ENCODE measurements around the gene CHRDL2.

The CHRDL2 gene

DNA sequence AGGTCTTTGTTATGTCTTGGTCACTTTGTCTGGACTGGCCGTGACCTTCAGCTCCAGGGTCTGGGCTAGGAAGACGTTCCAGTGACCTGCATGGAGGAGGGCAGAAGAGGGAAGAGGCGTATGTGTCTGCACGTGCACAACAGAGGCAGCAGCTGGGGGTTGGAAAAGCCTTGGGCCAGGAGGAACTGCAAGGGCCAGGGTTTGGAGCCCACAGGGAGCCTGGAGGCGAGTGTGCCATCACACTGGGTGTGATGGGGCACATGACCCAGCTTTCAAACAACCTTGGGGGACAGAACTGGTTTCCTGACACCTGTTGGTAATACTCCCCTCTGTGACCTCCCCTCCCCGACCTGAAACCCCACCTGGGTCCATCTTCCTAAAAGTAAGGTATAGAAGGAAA, 34.7 kb downstream of the CHRDL2 start:
- no peak overlapping the region for H3K4me2 ChIP-seq
- TF ChIP-seq, protein P1, sequence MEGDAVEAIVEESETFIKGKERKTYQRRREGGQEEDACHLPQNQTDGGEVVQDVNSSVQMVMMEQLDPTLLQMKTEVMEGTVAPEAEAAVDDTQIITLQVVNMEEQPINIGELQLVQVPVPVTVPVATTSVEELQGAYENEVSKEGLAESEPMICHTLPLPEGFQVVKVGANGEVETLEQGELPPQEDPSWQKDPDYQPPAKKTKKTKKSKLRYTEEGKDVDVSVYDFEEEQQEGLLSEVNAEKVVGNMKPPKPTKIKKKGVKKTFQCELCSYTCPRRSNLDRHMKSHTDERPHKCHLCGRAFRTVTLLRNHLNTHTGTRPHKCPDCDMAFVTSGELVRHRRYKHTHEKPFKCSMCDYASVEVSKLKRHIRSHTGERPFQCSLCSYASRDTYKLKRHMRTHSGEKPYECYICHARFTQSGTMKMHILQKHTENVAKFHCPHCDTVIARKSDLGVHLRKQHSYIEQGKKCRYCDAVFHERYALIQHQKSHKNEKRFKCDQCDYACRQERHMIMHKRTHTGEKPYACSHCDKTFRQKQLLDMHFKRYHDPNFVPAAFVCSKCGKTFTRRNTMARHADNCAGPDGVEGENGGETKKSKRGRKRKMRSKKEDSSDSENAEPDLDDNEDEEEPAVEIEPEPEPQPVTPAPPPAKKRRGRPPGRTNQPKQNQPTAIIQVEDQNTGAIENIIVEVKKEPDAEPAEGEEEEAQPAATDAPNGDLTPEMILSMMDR (conservative IDR thresholded peaks at IDR 0.05; ENCODE audit: low read depth, low read length): no peak
- no peak overlapping the region for H3K9ac ChIP-seq
- no peak overlapping the region for H2AFZ ChIP-seq (ENCODE audit: low read depth)
- no peak overlapping the region for H3K27ac ChIP-seq
- H3K4me3 ChIP-seq (IDR thresholded peaks at IDR 0.05; ENCODE audit: insufficient read depth, low read depth, low read length): no peak overlapping the region
- H3K79me2 ChIP-seq (ENCODE audit: insufficient read depth, low read depth): no peaks in the 10 kb centered on the region
- no peaks in the 10 kb centered on the region for H3K27me3 ChIP-seq (ENCODE audit: insufficient read depth, low read depth)
- H4K20me1 ChIP-seq (ENCODE audit: insufficient read depth): no peaks in the 10 kb centered on the region
- H3K4me1 ChIP-seq (ENCODE audit: low read depth, poor library complexity, severe bottlenecking): no peaks in the 10 kb centered on the region
- no peaks in the 10 kb centered on the region for H3K36me3 ChIP-seq (ENCODE audit: insufficient read depth)

DNA sequence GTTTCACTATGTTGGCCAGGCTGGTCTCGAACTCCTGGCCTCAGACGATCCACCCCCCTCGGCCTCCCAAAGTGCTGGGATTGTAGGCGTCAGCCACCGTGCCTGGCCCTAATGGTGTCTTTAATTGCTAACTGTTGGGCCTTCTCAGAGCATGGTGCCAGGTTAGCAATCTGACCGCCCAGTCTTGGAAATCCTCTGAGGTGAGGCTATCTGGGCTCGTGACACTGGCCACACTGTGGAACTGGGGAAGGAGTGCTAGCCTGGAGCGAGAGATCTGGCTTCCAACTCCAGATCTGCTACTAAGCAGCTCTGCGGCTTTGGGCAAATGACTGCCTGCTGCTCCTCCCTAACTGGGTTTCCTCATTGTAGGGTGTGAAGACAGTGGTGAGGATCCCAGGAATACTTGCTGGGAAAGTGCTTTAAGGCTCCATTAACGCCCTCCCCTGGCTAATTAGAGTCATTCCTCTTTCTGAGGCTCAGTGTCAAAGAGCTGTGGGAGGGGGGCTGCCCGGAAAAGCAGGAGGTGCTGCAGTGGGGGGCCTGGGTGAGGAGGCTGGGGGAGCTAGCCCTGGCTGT, 35.4 kb downstream of the CHRDL2 start:
- H3K79me2 ChIP-seq (ENCODE audit: insufficient read depth, low read depth): no peaks in the 10 kb centered on the region
- H4K20me1 ChIP-seq (ENCODE audit: insufficient read depth): no peaks in the 10 kb centered on the region
- no peak overlapping the region for H3K4me3 ChIP-seq (IDR thresholded peaks at IDR 0.05; ENCODE audit: insufficient read depth, low read depth, low read length)
- H3K36me3 ChIP-seq (ENCODE audit: insufficient read depth): no peaks in the 10 kb centered on the region
- H3K4me2 ChIP-seq: no peak overlapping the region
- no peak overlapping the region for H3K27ac ChIP-seq
- TF ChIP-seq, protein P1 (conservative IDR thresholded peaks at IDR 0.05; ENCODE audit: low read depth, low read length): no peak
- H3K9ac ChIP-seq: no peak overlapping the region
- no peaks in the 10 kb centered on the region for H3K4me1 ChIP-seq (ENCODE audit: low read depth, poor library complexity, severe bottlenecking)
- H3K27me3 ChIP-seq (ENCODE audit: insufficient read depth, low read depth): no peaks in the 10 kb centered on the region
- H2AFZ ChIP-seq (ENCODE audit: low read depth): no peak overlapping the region

DNA sequence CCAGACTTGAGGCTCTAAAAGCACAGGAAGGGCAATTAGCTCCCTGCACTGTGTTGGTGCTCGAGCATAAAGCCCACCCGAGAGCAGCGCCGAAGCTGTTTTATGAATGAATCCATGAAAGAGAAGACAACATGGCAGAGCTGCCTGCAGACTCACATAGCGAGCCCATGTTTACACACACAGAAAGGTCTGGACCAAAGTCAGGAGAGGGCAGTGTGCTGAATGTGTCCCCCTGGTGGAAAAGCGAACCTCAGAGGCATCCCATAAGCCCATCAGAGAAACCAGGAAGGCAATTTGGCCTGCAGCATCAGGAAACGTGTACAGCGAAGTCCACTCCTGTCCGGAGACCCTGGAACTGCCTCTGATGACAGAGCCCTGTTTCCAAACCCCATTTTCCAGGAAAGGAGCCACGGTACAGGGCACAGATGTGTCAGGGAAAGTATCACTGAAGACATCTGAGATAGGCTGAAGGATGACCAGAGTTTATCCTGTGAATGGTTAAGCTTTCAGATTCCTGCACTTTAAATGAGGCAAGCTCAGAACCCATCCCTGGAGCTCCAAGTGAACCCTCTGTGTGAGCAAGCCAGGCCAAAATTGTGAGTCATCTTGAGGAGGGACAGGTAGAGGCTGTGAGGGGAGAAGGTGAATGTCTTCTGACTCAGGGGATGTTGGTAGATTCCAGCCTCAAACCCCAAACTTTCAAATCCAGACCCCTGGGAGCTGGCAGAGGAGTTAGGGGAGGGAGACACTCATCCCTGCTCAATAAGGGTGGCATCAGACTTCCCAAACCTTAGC, 36.9 kb downstream of the CHRDL2 start:
- H4K20me1 ChIP-seq (ENCODE audit: insufficient read depth): no peaks in the 10 kb centered on the region
- TF ChIP-seq, protein P1 (conservative IDR thresholded peaks at IDR 0.05; ENCODE audit: low read depth, low read length): no peak
- no peak overlapping the region for H3K4me2 ChIP-seq
- H3K27ac ChIP-seq: no peak overlapping the region
- no peaks in the 10 kb centered on the region for H3K4me1 ChIP-seq (ENCODE audit: low read depth, poor library complexity, severe bottlenecking)
- H3K79me2 ChIP-seq (ENCODE audit: insufficient read depth, low read depth): no peaks in the 10 kb centered on the region
- no peak overlapping the region for H3K4me3 ChIP-seq (IDR thresholded peaks at IDR 0.05; ENCODE audit: insufficient read depth, low read depth, low read length)
- no peak overlapping the region for H2AFZ ChIP-seq (ENCODE audit: low read depth)
- H3K9ac ChIP-seq: no peak overlapping the region
- H3K27me3 ChIP-seq (ENCODE audit: insufficient read depth, low read depth): no peaks in the 10 kb centered on the region
- no peaks in the 10 kb centered on the region for H3K36me3 ChIP-seq (ENCODE audit: insufficient read depth)

DNA sequence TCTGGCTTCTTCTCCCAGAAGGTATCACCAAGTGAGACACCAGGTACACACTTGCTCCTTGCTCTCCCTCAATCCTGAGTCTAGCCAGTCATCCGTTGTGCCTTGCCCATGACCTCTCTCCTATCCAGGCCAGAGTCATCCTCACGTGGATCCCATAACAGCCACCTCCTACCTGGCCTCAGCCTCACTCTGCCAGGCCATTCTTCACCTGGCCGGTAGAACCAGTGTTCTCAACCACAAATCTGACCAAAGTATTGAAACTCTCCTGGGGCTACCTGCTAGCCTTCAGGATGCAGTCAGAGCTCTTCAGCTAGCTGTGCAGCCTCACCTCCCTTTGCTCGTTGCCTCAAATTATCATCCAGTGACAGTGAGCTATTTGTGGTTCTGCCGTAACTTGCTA, 37.7 kb downstream of the CHRDL2 start:
- no peak overlapping the region for H3K4me3 ChIP-seq (IDR thresholded peaks at IDR 0.05; ENCODE audit: insufficient read depth, low read depth, low read length)
- H3K36me3 ChIP-seq (ENCODE audit: insufficient read depth): no peaks in the 10 kb centered on the region

More for the DNA sequence above, 37.7 kb downstream of the CHRDL2 start:
- Histone ChIP-seq H3K79me2 (ENCODE audit: insufficient read depth, low read depth) (no peaks in the 10 kb centered on the region), H3K27me3 (ENCODE audit: insufficient read depth, low read depth) (no peaks in the 10 kb centered on the region), H3K9ac (no peak overlapping the region), H2AFZ (ENCODE audit: low read depth) (no peak overlapping the region), H3K4me1 (ENCODE audit: low read depth, poor library complexity, severe bottlenecking) (no peaks in the 10 kb centered on the region), H3K4me2 (no peak overlapping the region), H3K27ac (no peak overlapping the region), H4K20me1 (ENCODE audit: insufficient read depth) (no peaks in the 10 kb centered on the region)
- TF ChIP-seq, protein P1 (conservative IDR thresholded peaks at IDR 0.05; ENCODE audit: low read depth, low read length): no peak
